IMR-90 (cell line): Measurements from ENCODE around the gene ARHGEF4.

Experiments
- CTCF ChIP-seq: conservative IDR thresholded peaks from 2 replicates; pipeline ENCODE4 v1.5.1; 2012; ENCODE audit warnings: mild to moderate bottlenecking, low read depth, low read length, improper control_type of control experiment
- NFE2L2 ChIP-seq: fragments of 150-350 bp; IDR thresholded peaks from 2 replicates; pipeline ENCODE4 v1.6.1; 2016; ENCODE audit warnings: low read depth, mild to moderate bottlenecking, low read length
- POLR2A ChIP-seq: IDR thresholded peaks from 2 replicates; pipeline ENCODE4 v1.6.1; 2012; ENCODE audit warnings: mild to moderate bottlenecking, low read depth, low read length

GRCh38 chr2:130822766-130823165 lies 13.9 kb upstream of the ARHGEF4 start:
- TF ChIP-seq CTCF = no peak
- no peak for TF ChIP-seq POLR2A
- no peak for TF ChIP-seq NFE2L2
